ENCODE measurements around the gene SUOX. TPM values are rescaled to one million over a fixed set of nuclear protein-coding genes. Genes with fewer than 3 reads are reported as not detected.
"Not testable (repeated sequence)": the region's sequence is repeated elsewhere in the genome, so short reads cannot be mapped to it uniquely, and the experiment has no call there.

The SUOX gene
- total RNA-seq, 2 experiments from 2014 or later = 2.9 to 3.4 TPM

GRCh38 chr12:55970775-55971174, 26.3 kb upstream of the SUOX start:
- H3K27me3 Mint-ChIP-seq = no peaks in the 10 kb centered on the region
- H3K36me3 Mint-ChIP-seq (ENCODE audit: low read depth) = peaks cover 34% of the 10 kb centered on the region
- CTCF ChIA-PET = interaction anchor here (1.0 to 1.6 kb wide), 2 partner anchors 12 to 25 kb away, joined by 3 to 4 read pairs; no protein-coding TSS in a partner anchor
- no peaks in the 10 kb centered on the region for H3K9me3 Mint-ChIP-seq (ENCODE audit: low read depth)
- H3K27ac Mint-ChIP-seq = no peak overlapping the region
- no peak overlapping the region for H3K4me3 Mint-ChIP-seq
- POLR2A ChIA-PET = interaction anchor here (0.6 kb wide), 1 partner anchor 717 kb away, joined by 3 read pairs; the partner anchor contains the start of gene PTGES3
- H3K4me1 Mint-ChIP-seq = peaks cover 33% of the 10 kb centered on the region
- intact Hi-C loops (cut with DNase I, micrococcal nuclease) = loop anchor here in 1 of 2 experiments (5.0 kb wide), 2 partner anchors 252 to 1552 kb away; partner anchors contain the start of genes DDIT3, MBD6, NABP2 and RNF41
- DNase-seq = no peak
- ATAC-seq = no peak

- ChIA-PET POLR2A (no interaction called here), CTCF (interaction anchor here (0.6 kb wide), 1 partner anchor 601 kb away, joined by 3 read pairs; no protein-coding TSS in a partner anchor)
- Mint-ChIP-seq H3K27me3 (no peaks in the 10 kb centered on the region), H3K4me3 (no peak overlapping the region), H3K36me3 (ENCODE audit: low read depth) (peaks cover 31% of the 10 kb centered on the region), H3K27ac (peak overlapping the region; percentile 37), H3K9me3 (ENCODE audit: low read depth) (no peaks in the 10 kb centered on the region), H3K4me1 (peaks cover 33% of the 10 kb centered on the region)
- ATAC-seq = no peak
- DNase-seq = no peak
- intact Hi-C loops (cut with DNase I, micrococcal nuclease) = loop anchor here in 1 of 2 experiments (5.0 kb wide), 2 partner anchors 250 to 1550 kb away; partner anchors contain the start of genes DDIT3, MBD6, NABP2 and RNF41
These were observed 25.0 kb upstream of the SUOX start for GRCh38 chr12:55972042-55972441.

- intact Hi-C loops (cut with DNase I, micrococcal nuclease) = loop anchor here in 1 of 2 experiments (5.0 kb wide), 2 partner anchors 250 to 1550 kb away; partner anchors contain the start of genes DDIT3, MBD6, NABP2 and RNF41
- Mint-ChIP-seq H3K9me3 (ENCODE audit: low read depth) (no peaks in the 10 kb centered on the region), H3K27ac (peak overlapping the region; percentile 37), H3K4me3 (no peak overlapping the region), H3K36me3 (ENCODE audit: low read depth) (peaks cover 30% of the 10 kb centered on the region), H3K27me3 (no peaks in the 10 kb centered on the region), H3K4me1 (peaks cover 36% of the 10 kb centered on the region)
- DNase-seq (no peak), ATAC-seq (no peak)
- CTCF ChIA-PET = interaction anchor here (0.6 kb wide), 1 partner anchor 601 kb away, joined by 3 read pairs; no protein-coding TSS in a partner anchor
- POLR2A ChIA-PET = no interaction called here
These were observed 24.6 kb upstream of the SUOX start for GRCh38 chr12:55972456-55972855.

- CTCF ChIA-PET = interaction anchor here (0.6 to 2.9 kb wide), 18 partner anchors 10 to 250 kb away, joined by 3 to 22 read pairs (median 4); partner anchors contain the start of genes IKZF4, ORMDL2 and SARNP
- DNase-seq = peak; percentile 10
- intact Hi-C loops (cut with DNase I, micrococcal nuclease) = loop anchor here (1.0 to 5.0 kb wide), 12 partner anchors 34 to 1549 kb away; partner anchors contain the start of genes PA2G4 (in 2 of the 2), RPS26 (in 2 of the 2), DDIT3 (in 1 of the 2) and DNAJC14 (in 1 of the 2)
- H3K9me3 Mint-ChIP-seq (ENCODE audit: low read depth) = no peaks in the 10 kb centered on the region
- POLR2A ChIA-PET = interaction anchor here (0.6 to 2.1 kb wide), 20 partner anchors 9 to 738 kb away, joined by 3 to 15 read pairs (median 6); partner anchors contain the start of genes DNAJC14, ESYT1, ORMDL2 and PA2G4
- no peak overlapping the region for H3K4me3 Mint-ChIP-seq
- no peak overlapping the region for H3K27ac Mint-ChIP-seq
- no peaks in the 10 kb centered on the region for H3K27me3 Mint-ChIP-seq
- ATAC-seq = no peak
- peaks cover 24% of the 10 kb centered on the region for H3K36me3 Mint-ChIP-seq (ENCODE audit: low read depth)
- peaks cover 32% of the 10 kb centered on the region for H3K4me1 Mint-ChIP-seq
These were observed 24.0 kb upstream of the SUOX start for GRCh38 chr12:55972911-55973598.

- no peak within 1 kb of the TSS for H3K27ac Mint-ChIP-seq
- no peak within 1 kb of the TSS for H3K4me3 Mint-ChIP-seq
- ChIA-PET POLR2A (interaction anchor here (0.5 to 2.1 kb wide), 24 partner anchors 9 to 737 kb away, joined by 3 to 15 read pairs (median 5); partner anchors contain the start of genes DNAJC14, ESYT1, GDF11 and ORMDL2), CTCF (interaction anchor here (0.6 to 2.9 kb wide), 25 partner anchors 9 to 249 kb away, joined by 3 to 22 read pairs (median 4); partner anchors contain the start of genes ESYT1, IKZF4, ORMDL2 and SARNP)
- H3K36me3 Mint-ChIP-seq (ENCODE audit: low read depth) = peaks cover 18% of the 10 kb centered on the region
- DNase-seq = peak; percentile 98
- ATAC-seq = peak; percentile 93
- peaks cover 28% of the 10 kb centered on the region for H3K4me1 Mint-ChIP-seq
- no peaks in the 10 kb centered on the region for H3K27me3 Mint-ChIP-seq
- intact Hi-C loops (cut with DNase I, micrococcal nuclease) = loop anchor here (1.0 to 5.0 kb wide), 13 partner anchors 34 to 1549 kb away; partner anchors contain the start of genes PA2G4 (in 2 of the 2), RPS26 (in 2 of the 2), BLOC1S1 (in 1 of the 2) and DDIT3 (in 1 of the 2)
- H3K9me3 Mint-ChIP-seq (ENCODE audit: low read depth) = no peaks in the 10 kb centered on the region
These were observed 23.3 kb upstream of the SUOX start, which contains the start of gene RAB5B for GRCh38 chr12:55973599-55974307. Gene RAB5B (plus strand): TSS chr12:55974078. CDS start chr12:55986961, 12,883 bp downstream.

- CTCF ChIA-PET = interaction anchor here (0.6 to 2.9 kb wide), 21 partner anchors 9 to 249 kb away, joined by 3 to 22 read pairs (median 4); partner anchors contain the start of genes ESYT1, ORMDL2, SARNP and ZC3H10
- Mint-ChIP-seq H3K27ac (no peak overlapping the region), H3K4me1 (peaks cover 23% of the 10 kb centered on the region), H3K27me3 (no peaks in the 10 kb centered on the region), H3K4me3 (no peak overlapping the region), H3K36me3 (ENCODE audit: low read depth) (peaks cover 13% of the 10 kb centered on the region), H3K9me3 (ENCODE audit: low read depth) (no peaks in the 10 kb centered on the region)
- POLR2A ChIA-PET = interaction anchor here (0.5 to 2.1 kb wide), 20 partner anchors 8 to 236 kb away, joined by 3 to 15 read pairs (median 6); partner anchors contain the start of genes DNAJC14, ESYT1, GDF11 and ORMDL2
- peak; percentile 62 for DNase-seq
- intact Hi-C loops (cut with DNase I, micrococcal nuclease) = loop anchor here in 1 of 2 experiments (1.0 to 5.0 kb wide), 3 partner anchors 248 to 1548 kb away; partner anchors contain the start of genes BLOC1S1, DDIT3, MBD6 and NABP2
- ATAC-seq = peak; percentile 11
These were observed 22.8 kb upstream of the SUOX start for GRCh38 chr12:55974308-55974730.

- Mint-ChIP-seq H3K4me3 (no peak overlapping the region), H3K27me3 (no peaks in the 10 kb centered on the region), H3K36me3 (ENCODE audit: low read depth) (peaks cover 8% of the 10 kb centered on the region), H3K27ac (no peak overlapping the region), H3K4me1 (peaks cover 19% of the 10 kb centered on the region), H3K9me3 (ENCODE audit: low read depth) (no peaks in the 10 kb centered on the region)
- CTCF ChIA-PET = interaction anchor here (0.6 to 1.1 kb wide), 3 partner anchors 8 to 25 kb away, joined by 3 read pairs; no protein-coding TSS in a partner anchor
- ATAC-seq (no peak), DNase-seq (no peak)
- intact Hi-C loops (cut with DNase I, micrococcal nuclease) = no loop called here
- POLR2A ChIA-PET = no interaction called here
These were observed 18.7 kb upstream of the SUOX start for GRCh38 chr12:55978393-55978792.

GRCh38 chr12:55979069-55979468, 18.0 kb upstream of the SUOX start:
- DNase-seq (no peak), ATAC-seq (no peak)
- H3K9me3 Mint-ChIP-seq (ENCODE audit: low read depth) = no peaks in the 10 kb centered on the region
- ChIA-PET POLR2A (no interaction called here), CTCF (interaction anchor here (0.5 to 1.0 kb wide), 3 partner anchors 15 to 40 kb away, joined by 3 read pairs; no protein-coding TSS in a partner anchor)
- peaks cover 12% of the 10 kb centered on the region for H3K36me3 Mint-ChIP-seq (ENCODE audit: low read depth)
- intact Hi-C loops (cut with DNase I, micrococcal nuclease) = no loop called here
- no peaks in the 10 kb centered on the region for H3K27me3 Mint-ChIP-seq
- no peak overlapping the region for H3K4me3 Mint-ChIP-seq
- peaks cover 19% of the 10 kb centered on the region for H3K4me1 Mint-ChIP-seq
- H3K27ac Mint-ChIP-seq = no peak overlapping the region

GRCh38 chr12:55981882-55982281, 15.2 kb upstream of the SUOX start:
- CTCF ChIA-PET = interaction anchor here (1.0 to 7.1 kb wide), 7 partner anchors 8 to 243 kb away, joined by 3 to 57 read pairs (median 5); partner anchors contain the start of genes RAB5B and SUOX
- H3K9me3 Mint-ChIP-seq (ENCODE audit: low read depth); DNase-seq; H3K27ac Mint-ChIP-seq; intact Hi-C loops (cut with DNase I, micrococcal nuclease); H3K27me3 Mint-ChIP-seq; ATAC-seq; H3K4me3 Mint-ChIP-seq: not testable (repeated sequence)
- H3K4me1 Mint-ChIP-seq = peaks cover 15% of the 10 kb centered on the region
- POLR2A ChIA-PET = interaction anchor here (0.6 to 1.6 kb wide), 5 partner anchors 8 to 152 kb away, joined by 4 to 7 read pairs (median 4); partner anchors contain the start of genes DNAJC14 and RAB5B
- H3K36me3 Mint-ChIP-seq (ENCODE audit: low read depth) = peaks cover 21% of the 10 kb centered on the region

- Mint-ChIP-seq H3K27me3 (no peaks in the 10 kb centered on the region), H3K36me3 (ENCODE audit: low read depth) (peaks cover 22% of the 10 kb centered on the region), H3K9me3 (ENCODE audit: low read depth) (no peaks in the 10 kb centered on the region), H3K4me1 (peaks cover 10% of the 10 kb centered on the region), H3K27ac (no peak overlapping the region), H3K4me3 (no peak overlapping the region)
- no peak for DNase-seq
- intact Hi-C loops (cut with DNase I, micrococcal nuclease) = no loop called here
- ChIA-PET CTCF (interaction anchor here (1.0 to 7.1 kb wide), 9 partner anchors 9 to 245 kb away, joined by 3 to 57 read pairs (median 4); partner anchors contain the start of genes RAB5B and SUOX), POLR2A (interaction anchor here (0.6 to 1.6 kb wide), 4 partner anchors 9 to 153 kb away, joined by 4 to 7 read pairs (median 5); partner anchors contain the start of genes DNAJC14 and RAB5B)
- no peak for ATAC-seq
These were observed 14.6 kb upstream of the SUOX start for GRCh38 chr12:55982319-55982936.

Measured in activated CD4-positive, alpha-beta T cell treated with anti-CD3 and anti-CD28 coated beads for 36 hours (primary cell).